BLaER1 treated with 17β-estradiol and CSF1 and Interleukin-3, amounts not matched to agents 10 nM and 100 nM (cell line): ENCODE data around the gene RNASEH2A.

Source experiments
- H3K27ac ChIP-seq, 11 experiments: shearing (Covaris generic); formaldehyde crosslinking; 2 replicates each; pipeline ENCODE4 v1.8.1; 2022
- H3K27me3 ChIP-seq, 11 experiments: shearing (Covaris generic); formaldehyde crosslinking; 2 replicates each; pipeline ENCODE4 v1.8.1; 2022
- H3K36me3 ChIP-seq, 11 experiments: shearing (Covaris generic); formaldehyde crosslinking; 2 replicates each; pipeline ENCODE4 v1.8.1; 2022
- H3K4me1 ChIP-seq, 10 experiments: shearing (Covaris generic); formaldehyde crosslinking; 2 replicates each; pipeline ENCODE4 v1.8.1; 2022
- H3K4me2 ChIP-seq, 11 experiments: shearing (Covaris generic); formaldehyde crosslinking; 2 replicates each; pipeline ENCODE4 v1.8.1; 2022
- H3K4me3 ChIP-seq, 10 experiments: shearing (Covaris generic); formaldehyde crosslinking; 2 replicates each; pipeline ENCODE4 v1.8.1; 2022
- H3K9ac ChIP-seq, 11 experiments: shearing (Covaris generic); formaldehyde crosslinking; 2 replicates each; pipeline ENCODE4 v1.8.1; 2022
- H3K9me3 ChIP-seq, 11 experiments: shearing (Covaris generic); formaldehyde crosslinking; replicated peaks in 1 of 11; 2 replicates each; pipeline ENCODE4 v1.8.1; 2022
- H4K20me1 ChIP-seq, 11 experiments: shearing (Covaris generic); formaldehyde crosslinking; 2 replicates each; pipeline ENCODE4 v1.8.1; 2022
- Cebpa-rat ChIP-seq, 11 experiments: shearing (Covaris generic); IDR thresholded peaks; 2 replicates each; pipeline ENCODE4 v1.8.1; 2022

Gene RNASEH2A

DNA sequence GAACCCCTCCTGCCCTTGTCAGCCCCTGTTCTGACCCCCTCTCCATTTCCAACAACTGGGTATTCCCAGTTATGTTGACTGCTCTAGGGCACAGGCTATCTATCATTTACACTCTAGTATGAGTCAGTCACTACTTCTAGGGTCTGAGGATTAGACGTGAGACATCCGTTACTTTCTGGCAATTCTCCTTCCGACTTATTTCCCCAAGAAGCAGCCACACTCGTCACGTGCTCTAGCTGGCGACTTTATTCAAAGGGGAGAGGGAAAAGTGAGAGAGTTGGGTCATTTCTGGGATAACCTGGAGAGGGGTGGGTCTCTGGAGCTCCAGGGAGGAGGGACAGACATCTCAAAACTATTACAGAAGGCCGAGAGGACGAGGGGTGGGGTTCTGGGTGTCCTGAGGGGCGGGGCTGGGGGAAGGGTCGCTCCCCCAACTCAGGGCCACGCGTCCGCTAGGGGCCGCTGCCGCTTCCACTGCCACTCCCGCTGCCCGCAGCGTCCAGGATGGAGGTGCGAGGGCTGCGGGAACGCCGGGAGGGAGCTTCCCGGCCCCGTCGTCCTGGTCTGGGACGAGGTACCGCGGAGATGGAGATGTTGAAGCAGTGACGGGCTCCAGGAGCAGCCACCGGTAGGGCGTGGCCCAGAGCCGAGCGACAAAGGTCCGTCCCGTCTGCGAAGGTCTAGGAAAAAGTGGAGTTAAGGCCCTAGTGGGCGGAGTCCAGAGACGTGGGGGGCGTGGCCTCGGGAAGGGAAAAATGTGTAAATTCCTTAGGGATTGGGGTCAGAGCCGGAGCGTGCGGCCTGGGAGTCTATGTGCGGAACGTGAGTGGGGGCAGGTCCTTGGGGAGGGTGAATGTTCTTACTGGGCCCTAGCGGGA, 19.1 kb downstream of the RNASEH2A start:
- Histone ChIP-seq H3K36me3 (no peaks in the 10 kb centered on the region), H4K20me1 (peaks cover 0 to 17% (median 3%) of the 10 kb centered on the region in 11 experiments; a peak in 5 of 22 replicates), H3K9me3 (peaks cover 0 to 7% (median 0%) of the 10 kb centered on the region in 11 experiments; a peak in 3 of 22 replicates), H3K4me3 (no peak overlapping the region), H3K27ac (no peak overlapping the region), H3K9ac (no peak overlapping the region), H3K4me1 (peaks cover 0 to 17% (median 12%) of the 10 kb centered on the region in 10 experiments; a peak in 16 of 20 replicates), H3K4me2 (peak overlapping the region in 5 of 11 experiments; percentile 8 to 37 (median 15); a peak in 2 of 22 replicates), H3K27me3 (peaks cover 8 to 24% (median 20%) of the 10 kb centered on the region in 11 experiments; a peak in 17 of 22 replicates)
- no peak for TF ChIP-seq Cebpa-rat (IDR thresholded peaks at IDR 0.05)

DNA sequence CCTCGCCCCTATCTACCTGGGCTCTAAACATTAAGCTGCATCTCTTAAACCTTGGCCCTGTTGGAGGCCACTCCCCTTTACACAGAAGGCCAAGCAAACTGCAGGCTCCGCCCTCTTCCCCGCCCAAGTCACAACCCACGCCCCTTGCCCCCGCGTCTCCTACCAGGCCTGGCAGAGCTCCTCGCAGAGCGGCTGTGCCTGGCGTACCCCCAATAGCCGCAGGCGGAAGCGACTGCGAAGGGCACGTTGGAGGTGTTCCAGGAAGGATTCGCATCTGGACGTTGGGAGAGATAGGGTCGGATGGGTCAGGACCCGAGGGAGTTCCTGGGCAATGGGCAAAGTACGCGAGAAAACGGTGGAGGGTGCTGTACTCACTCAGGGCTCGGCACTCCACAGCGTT, 22.1 kb downstream of the RNASEH2A start:
- H4K20me1 ChIP-seq: peaks cover 0 to 26% (median 13%) of the 10 kb centered on the region in 11 experiments; a peak in 11 of 22 replicates
- no peak overlapping the region; a peak in 1 of 22 replicates for H3K9ac ChIP-seq
- H3K27ac ChIP-seq: no peak overlapping the region
- H3K4me1 ChIP-seq: peaks cover 11 to 27% (median 21%) of the 10 kb centered on the region in 10 experiments
- peaks cover 35 to 54% (median 50%) of the 10 kb centered on the region in 11 experiments for H3K27me3 ChIP-seq
- no peak for TF ChIP-seq Cebpa-rat (IDR thresholded peaks at IDR 0.05)
- no peak overlapping the region for H3K4me3 ChIP-seq
- H3K4me2 ChIP-seq: peak overlapping the region; percentile 17 to 64 (median 50); a peak in 20 of 22 replicates
- no peaks in the 10 kb centered on the region for H3K9me3 ChIP-seq
- H3K36me3 ChIP-seq: no peaks in the 10 kb centered on the region

DNA sequence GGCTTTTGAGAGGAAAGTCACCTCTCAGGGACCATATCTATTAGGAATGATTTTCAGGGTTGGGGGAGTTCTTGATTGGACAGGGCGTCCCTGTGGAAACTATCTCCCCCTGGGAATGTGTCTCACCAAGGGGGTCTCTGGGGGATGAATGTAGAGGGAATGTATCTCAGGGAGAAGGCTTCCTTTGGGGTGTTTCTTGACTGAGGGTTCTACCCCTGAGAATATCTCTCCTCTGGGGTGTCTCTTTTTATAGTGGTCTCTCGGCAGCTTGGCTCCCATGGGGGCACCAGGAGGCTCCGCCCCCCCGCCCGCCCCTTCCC, 27.0 kb downstream of the RNASEH2A start:
- no peak overlapping the region for H3K9ac ChIP-seq
- peaks cover 0 to 7% (median 0%) of the 10 kb centered on the region in 11 experiments; a peak in 4 of 22 replicates for H3K9me3 ChIP-seq
- peaks cover 16 to 46% (median 43%) of the 10 kb centered on the region in 10 experiments for H3K4me1 ChIP-seq
- peak overlapping the region; percentile 73 to 97 (median 80) for H3K4me2 ChIP-seq
- peak overlapping the region; percentile 36 to 76 (median 47); a peak in 12 of 20 replicates for H3K4me3 ChIP-seq
- no peaks in the 10 kb centered on the region for H3K36me3 ChIP-seq
- peaks cover 0 to 56% (median 23%) of the 10 kb centered on the region in 11 experiments; a peak in 16 of 22 replicates for H4K20me1 ChIP-seq
- no peak overlapping the region for H3K27ac ChIP-seq
- H3K27me3 ChIP-seq: peaks cover 82 to 100% (median 97%) of the 10 kb centered on the region in 11 experiments
- TF ChIP-seq Cebpa-rat (IDR thresholded peaks at IDR 0.05): no peak

DNA sequence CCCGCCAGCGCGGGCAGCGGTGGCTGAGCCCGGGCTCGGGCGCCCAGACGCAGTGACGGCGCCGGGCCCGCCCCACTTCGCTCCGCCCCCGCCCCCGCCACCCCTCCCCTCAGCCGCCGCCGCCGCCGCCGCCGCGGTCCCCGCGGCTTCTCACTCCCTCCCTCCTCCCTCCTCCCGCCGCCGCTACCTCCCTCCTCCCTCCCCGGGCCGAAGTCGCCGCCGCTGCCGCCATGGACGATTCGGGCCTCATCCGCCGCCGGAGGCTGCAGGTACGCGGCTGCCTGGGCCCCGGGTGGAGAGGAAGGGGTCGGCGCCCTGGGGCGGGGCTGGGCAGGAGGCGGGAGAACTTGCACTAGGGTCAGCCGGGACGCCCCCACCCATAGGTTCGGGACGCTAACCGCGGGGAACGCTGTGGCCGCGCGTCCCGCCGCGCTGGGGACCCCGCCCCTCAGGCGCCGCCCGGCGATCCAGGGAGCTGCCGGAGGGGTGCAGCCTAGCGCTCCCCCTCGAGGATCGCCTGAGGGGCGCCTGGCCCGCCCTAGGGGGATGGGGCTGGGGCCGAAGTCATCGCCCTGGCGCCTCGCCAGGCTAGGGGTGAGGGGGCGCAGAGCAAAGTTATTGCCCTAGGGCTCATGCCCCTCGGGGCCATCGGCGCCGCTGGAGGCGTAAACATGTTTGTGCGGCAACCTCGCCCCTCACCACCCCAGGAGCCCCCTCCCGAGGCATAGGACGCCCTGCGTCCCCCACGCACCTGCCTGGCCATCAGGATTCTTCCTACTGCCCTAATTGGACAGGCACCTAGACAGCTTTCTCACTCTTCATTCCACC, 27.6 kb downstream of the RNASEH2A start:
- H3K4me2 ChIP-seq: peak overlapping the region; percentile 89 to 99 (median 96)
- H3K9me3 ChIP-seq: peaks cover 0 to 7% (median 0%) of the 10 kb centered on the region in 11 experiments; a peak in 4 of 22 replicates
- H3K36me3 ChIP-seq: no peaks in the 10 kb centered on the region
- peaks cover 16 to 49% (median 46%) of the 10 kb centered on the region in 10 experiments for H3K4me1 ChIP-seq
- peaks cover 83 to 100% (median 98%) of the 10 kb centered on the region in 11 experiments for H3K27me3 ChIP-seq
- no peak overlapping the region for H3K27ac ChIP-seq
- TF ChIP-seq Cebpa-rat (IDR thresholded peaks at IDR 0.05): no peak
- H4K20me1 ChIP-seq: peaks cover 0 to 58% (median 23%) of the 10 kb centered on the region in 11 experiments; a peak in 16 of 22 replicates
- H3K4me3 ChIP-seq: peak overlapping the region; percentile 57 to 76 (median 66)
- peak overlapping the region in 9 of 11 experiments; percentile 16 to 74 (median 53); a peak in 13 of 22 replicates for H3K9ac ChIP-seq

DNA sequence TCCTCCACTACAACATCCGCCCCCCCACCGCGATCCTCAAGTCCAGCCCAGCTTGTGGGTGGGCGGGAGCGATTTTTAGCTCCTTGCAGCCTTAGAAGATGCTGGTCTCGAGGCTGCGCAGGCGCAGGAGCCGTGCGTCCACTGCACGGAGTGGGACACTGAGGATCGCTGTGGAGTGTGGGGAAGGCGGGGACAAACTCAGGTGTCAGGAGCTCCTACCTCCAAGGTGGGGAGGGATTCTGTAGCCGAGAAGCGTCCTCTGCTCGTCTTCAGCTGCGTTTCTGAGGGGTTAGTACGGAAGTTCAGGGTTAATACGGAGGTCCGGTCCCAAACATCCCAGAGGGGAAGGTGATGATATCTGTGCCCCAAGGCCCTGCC, 28.2 kb downstream of the RNASEH2A start, which contains the start of gene RTBDN:
Gene RTBDN (minus strand): TSS at position 14 of the 378 bp plus-strand sequence. CDS start 4,600 bp downstream, outside the sequence.
- no peak within 1 kb of the TSS for H3K27ac ChIP-seq
- H3K4me1 ChIP-seq: peaks cover 16 to 53% (median 48%) of the 10 kb centered on the region in 10 experiments
- TF ChIP-seq Cebpa-rat (IDR thresholded peaks at IDR 0.05): no peak
- H3K4me3 ChIP-seq: peak within 1 kb of the TSS; percentile 57 to 76 (median 66)
- H3K27me3 ChIP-seq: peaks cover 88 to 100% (median 98%) of the 10 kb centered on the region in 11 experiments
- peak within 1 kb of the TSS in 9 of 11 experiments; percentile 16 to 74 (median 53); a peak in 13 of 22 replicates for H3K9ac ChIP-seq
- peaks cover 0 to 7% (median 0%) of the 10 kb centered on the region in 11 experiments; a peak in 4 of 22 replicates for H3K9me3 ChIP-seq
- peaks cover 0 to 56% (median 23%) of the 10 kb centered on the region in 11 experiments; a peak in 16 of 22 replicates for H4K20me1 ChIP-seq
- no peaks in the 10 kb centered on the region for H3K36me3 ChIP-seq
- peak within 1 kb of the TSS; percentile 89 to 99 (median 96) for H3K4me2 ChIP-seq

DNA sequence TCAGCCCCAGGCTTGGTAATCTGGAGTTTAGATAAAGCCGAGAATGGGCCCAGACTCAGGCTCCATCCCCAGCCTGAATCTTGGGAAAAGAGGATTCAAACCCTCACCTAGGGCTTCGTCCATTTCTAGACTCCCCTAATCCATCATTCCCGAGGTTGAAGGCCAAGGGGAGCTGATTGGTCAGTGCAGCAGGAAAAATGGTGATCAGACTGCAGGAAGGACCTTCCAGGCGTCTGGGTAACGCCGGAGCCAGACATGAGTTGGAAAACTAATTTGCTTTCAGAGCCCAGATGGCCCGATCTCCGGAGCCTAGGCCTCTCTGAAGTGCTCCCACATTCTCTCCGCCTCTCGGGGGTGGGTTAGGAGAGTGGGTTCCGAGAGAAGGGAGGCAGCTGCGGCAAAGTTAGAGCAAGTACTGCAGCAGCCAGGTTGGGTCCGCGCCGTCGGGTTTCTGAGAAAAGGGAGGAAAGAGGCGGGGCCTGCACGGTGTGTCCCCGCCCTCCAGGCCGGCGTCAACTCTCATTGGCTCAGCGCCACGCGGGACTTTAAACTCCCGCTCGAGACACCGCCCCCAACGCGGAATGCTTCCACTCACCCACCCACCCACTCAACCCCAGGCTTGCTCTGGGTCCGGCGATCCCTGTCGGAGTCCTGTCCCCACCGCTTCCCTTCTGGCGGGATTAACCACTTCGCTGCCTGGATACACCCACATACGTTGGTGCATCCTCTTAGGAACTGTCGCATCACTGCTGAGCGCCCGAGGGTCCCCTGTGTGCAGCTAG, 28.8 kb downstream of the RNASEH2A start:
- Histone ChIP-seq H3K4me3 (peak overlapping the region in 8 of 10 experiments; percentile 0 to 76 (median 63); a peak in 6 of 20 replicates), H3K4me2 (peak overlapping the region in 10 of 11 experiments; percentile 12 to 99 (median 94); a peak in 17 of 22 replicates), H4K20me1 (peaks cover 0 to 52% (median 23%) of the 10 kb centered on the region in 11 experiments; a peak in 16 of 22 replicates), H3K4me1 (peaks cover 16 to 54% (median 48%) of the 10 kb centered on the region in 10 experiments), H3K27me3 (peaks cover 91 to 100% (median 98%) of the 10 kb centered on the region in 11 experiments), H3K9me3 (peaks cover 0 to 7% (median 0%) of the 10 kb centered on the region in 11 experiments; a peak in 4 of 22 replicates), H3K36me3 (no peaks in the 10 kb centered on the region), H3K9ac (no peak overlapping the region), H3K27ac (no peak overlapping the region)
- TF ChIP-seq Cebpa-rat (IDR thresholded peaks at IDR 0.05): no peak

DNA sequence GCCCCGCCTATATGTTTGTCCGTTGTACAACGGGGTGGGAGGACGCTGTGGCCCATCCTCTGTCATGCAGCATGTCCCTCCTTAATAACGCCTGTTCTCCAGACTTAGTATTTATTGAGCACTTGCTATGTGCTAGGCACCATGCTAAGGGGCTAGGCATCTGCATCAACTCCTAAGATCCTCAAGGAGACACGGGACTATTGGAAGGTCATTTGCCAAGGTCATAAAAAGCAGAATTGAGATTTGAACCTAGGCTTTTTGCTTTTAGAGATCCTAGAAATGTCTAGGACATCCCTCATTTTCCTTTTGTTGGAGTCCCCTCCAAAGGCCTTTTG, 30.1 kb downstream of the RNASEH2A start:
- 0 out of 20 replicates have a peak overlapping the region, but pooled peaks of 1 of the 10 experiments have one; percentile 19 for H3K4me3 ChIP-seq
- H3K27me3 ChIP-seq: peaks cover 98 to 100% (median 99%) of the 10 kb centered on the region in 11 experiments
- H3K27ac ChIP-seq: no peak overlapping the region
- H4K20me1 ChIP-seq: peaks cover 0 to 60% (median 23%) of the 10 kb centered on the region in 11 experiments; a peak in 16 of 22 replicates
- no peak for TF ChIP-seq Cebpa-rat (IDR thresholded peaks at IDR 0.05)
- peaks cover 16 to 67% (median 57%) of the 10 kb centered on the region in 10 experiments for H3K4me1 ChIP-seq
- H3K36me3 ChIP-seq: no peaks in the 10 kb centered on the region
- no peak overlapping the region for H3K9ac ChIP-seq
- peaks cover 0 to 12% (median 0%) of the 10 kb centered on the region in 11 experiments; a peak in 6 of 22 replicates for H3K9me3 ChIP-seq
- peak overlapping the region in 8 of 11 experiments; percentile 24 to 99 (median 94); a peak in 9 of 22 replicates for H3K4me2 ChIP-seq
